Measurements from ENCODE around the gene CABLES1.

CABLES1 gene

GRCh38 chr18:23171581-23172156, 36.4 kb downstream of the CABLES1 start:
- DNase-seq: no peak

- DNase-seq: no peak
Observed at GRCh38 chr18:23172591-23173380, 37.5 kb downstream of the CABLES1 start.

- no peak for DNase-seq
Observed at GRCh38 chr18:23173912-23174311, 38.6 kb downstream of the CABLES1 start.

GRCh38 chr18:23176701-23177432, 41.6 kb downstream of the CABLES1 start:
- no peak for DNase-seq

GRCh38 chr18:23177433-23178072, 42.3 kb downstream of the CABLES1 start:
- DNase-seq: no peak

- no peak for DNase-seq
Observed at GRCh38 chr18:23178201-23178600, 42.9 kb downstream of the CABLES1 start.

GRCh38 chr18:23178661-23179081, 43.4 kb downstream of the CABLES1 start:
- DNase-seq: no peak

GRCh38 chr18:23179416-23179815, 44.1 kb downstream of the CABLES1 start:
- no peak for DNase-seq

- DNase-seq: no peak
Observed at GRCh38 chr18:23181547-23181946, 46.3 kb downstream of the CABLES1 start.

- no peak for DNase-seq
Observed at GRCh38 chr18:23182606-23183005, 47.3 kb downstream of the CABLES1 start.

GRCh38 chr18:23183411-23184150, 48.3 kb downstream of the CABLES1 start:
- DNase-seq: no peak

GRCh38 chr18:23186781-23187180, 51.5 kb downstream of the CABLES1 start:
- DNase-seq: no peak

- no peak for DNase-seq
Observed at GRCh38 chr18:23188068-23188760, 52.9 kb downstream of the CABLES1 start.

GRCh38 chr18:23189099-23189498, 53.8 kb downstream of the CABLES1 start:
- DNase-seq: no peak

- no peak for DNase-seq
Observed at GRCh38 chr18:23189768-23190661, 54.7 kb downstream of the CABLES1 start.

- no peak for DNase-seq
Observed at GRCh38 chr18:23191232-23191631, 55.9 kb downstream of the CABLES1 start.

GRCh38 chr18:23193742-23194141, 58.5 kb downstream of the CABLES1 start:
- no peak for DNase-seq

GRCh38 chr18:23194155-23194996, 59.1 kb downstream of the CABLES1 start:
- no peak for DNase-seq

- DNase-seq: no peak
Observed at GRCh38 chr18:23194997-23195957, 60.0 kb downstream of the CABLES1 start.

Measured in activated CD4-positive, alpha-beta T cell treated with anti-CD3 and anti-CD28 coated beads, Interleukin-10, Interleukin-2, amounts not matched to agents 100 ng/mL and 50 ng/mL, durations not matched to agents 16 hours and 8 hours (primary cell).